GM18508 (cell line): ENCODE results near the gene PFDN4.

Experiments
- ATAC-seq: cut with Tn5 transposase; IDR thresholded peaks from one replicate; pipeline ENCODE4 v1.9.1; 2021; ENCODE audit warnings: moderate number of reproducible peaks; ENCODE audit not compliant: insufficient read depth, unreplicated experiment

The PFDN4 gene

GRCh38 chr20:54197621-54198604, 10.0 kb upstream of the PFDN4 start:
- ATAC-seq: no peak

DNA sequence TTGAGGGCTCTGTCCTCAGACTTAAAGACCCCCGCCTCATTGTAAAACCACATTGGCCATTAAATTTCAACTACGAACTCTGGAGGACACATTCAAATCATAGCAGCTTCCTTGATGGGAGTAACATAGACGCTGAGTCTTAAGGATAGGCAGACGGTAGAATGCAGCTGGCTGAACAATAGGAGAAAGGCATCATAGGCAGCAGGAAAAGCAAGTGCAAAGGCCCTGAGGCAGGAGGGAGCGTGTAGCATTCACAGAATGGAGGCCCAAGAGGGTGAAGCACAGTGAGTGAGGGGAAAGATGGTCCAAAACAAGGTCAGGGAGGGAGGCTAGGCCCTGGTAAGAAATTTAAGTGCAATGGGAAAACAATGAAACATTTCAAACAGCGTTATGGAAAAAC, 8.6 kb upstream of the PFDN4 start:
- ATAC-seq: no peak

- no peak for ATAC-seq
Measured at GRCh38 chr20:54199721-54200176, 8.1 kb upstream of the PFDN4 start.

DNA sequence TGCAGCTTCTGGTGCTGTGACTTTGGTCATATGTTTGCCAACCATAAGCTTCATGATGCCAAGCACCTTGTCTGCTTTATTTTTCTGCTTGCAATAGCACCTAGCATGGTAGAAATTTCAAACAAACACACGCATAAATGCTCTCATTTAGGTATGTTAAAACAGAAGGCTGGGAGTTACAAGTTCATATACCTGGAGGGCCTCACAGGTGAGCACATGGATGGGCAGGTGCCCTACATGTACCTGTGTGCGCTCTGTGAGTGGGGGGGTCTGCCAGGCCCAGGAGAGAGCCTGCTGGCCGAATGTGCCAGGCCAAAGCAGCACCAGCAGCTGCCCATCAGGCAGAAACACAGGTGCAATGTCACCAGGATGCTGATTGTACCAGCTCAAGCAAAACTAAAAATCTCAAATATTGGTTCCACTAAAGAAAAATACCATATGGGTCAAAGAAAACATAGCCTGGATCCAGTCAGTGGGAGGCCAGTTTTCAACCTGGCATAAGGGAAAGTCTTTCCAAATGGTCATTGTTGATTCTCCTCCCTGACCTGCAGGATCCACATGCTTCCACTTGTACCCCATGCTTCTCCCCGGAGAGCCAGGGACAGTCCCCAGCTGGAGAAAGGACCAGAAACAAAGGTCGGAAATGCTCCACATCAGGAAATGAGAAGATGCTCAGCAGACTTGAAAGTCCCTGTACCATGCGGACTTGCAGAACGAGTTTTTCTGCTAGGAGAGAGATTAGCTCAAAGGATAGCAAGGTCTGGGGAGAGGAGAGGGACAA, 7.2 kb upstream of the PFDN4 start:
- ATAC-seq: no peak

- no peak for ATAC-seq
Measured at GRCh38 chr20:54201268-54201846, 6.5 kb upstream of the PFDN4 start.

DNA sequence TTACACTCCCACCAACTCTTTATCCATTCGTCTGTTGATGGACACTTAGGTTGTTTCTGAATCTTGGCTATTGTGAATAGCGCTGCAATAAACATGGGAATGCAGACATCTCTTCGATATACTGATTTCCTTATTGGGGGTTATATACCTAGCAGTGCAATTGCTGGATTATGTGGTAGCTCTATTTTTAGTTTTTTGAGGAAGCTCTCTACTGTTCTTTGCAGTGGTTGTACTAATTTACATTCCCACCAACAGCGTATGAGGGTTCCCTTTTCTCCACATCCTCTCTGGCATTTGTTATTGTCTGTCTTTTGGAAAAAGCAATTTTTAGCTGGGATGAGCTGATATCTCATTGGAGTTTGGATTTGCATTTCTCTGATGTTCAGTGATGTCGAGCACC, 4.6 kb upstream of the PFDN4 start:
- no peak for ATAC-seq

GRCh38 chr20:54204063-54204462, 3.8 kb upstream of the PFDN4 start:
- ATAC-seq: no peak

DNA sequence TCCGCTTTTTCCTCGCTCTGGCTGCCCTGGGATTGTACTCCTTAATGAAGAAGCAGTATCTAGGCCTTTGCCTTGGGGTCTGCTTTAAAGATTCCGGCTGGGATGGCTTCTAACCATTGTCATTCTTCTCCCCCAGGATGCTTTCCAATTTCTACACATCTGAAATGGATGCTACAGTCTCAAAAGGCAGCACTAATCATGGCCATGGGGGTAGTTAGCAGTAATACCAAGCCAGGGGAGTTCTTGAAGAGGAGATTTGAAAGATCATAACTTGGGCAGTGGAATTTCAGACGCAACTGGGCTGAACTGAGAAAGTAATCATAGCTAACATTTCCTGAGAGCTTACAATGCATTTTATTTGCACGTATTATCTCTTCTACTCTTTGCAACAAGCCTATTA, 3.4 kb upstream of the PFDN4 start:
- no peak for ATAC-seq

GRCh38 chr20:54205450-54205849, 2.4 kb upstream of the PFDN4 start:
- no peak for ATAC-seq

- no peak for ATAC-seq
Measured at GRCh38 chr20:54207053-54207742, 689 bp upstream of the PFDN4 start.

DNA sequence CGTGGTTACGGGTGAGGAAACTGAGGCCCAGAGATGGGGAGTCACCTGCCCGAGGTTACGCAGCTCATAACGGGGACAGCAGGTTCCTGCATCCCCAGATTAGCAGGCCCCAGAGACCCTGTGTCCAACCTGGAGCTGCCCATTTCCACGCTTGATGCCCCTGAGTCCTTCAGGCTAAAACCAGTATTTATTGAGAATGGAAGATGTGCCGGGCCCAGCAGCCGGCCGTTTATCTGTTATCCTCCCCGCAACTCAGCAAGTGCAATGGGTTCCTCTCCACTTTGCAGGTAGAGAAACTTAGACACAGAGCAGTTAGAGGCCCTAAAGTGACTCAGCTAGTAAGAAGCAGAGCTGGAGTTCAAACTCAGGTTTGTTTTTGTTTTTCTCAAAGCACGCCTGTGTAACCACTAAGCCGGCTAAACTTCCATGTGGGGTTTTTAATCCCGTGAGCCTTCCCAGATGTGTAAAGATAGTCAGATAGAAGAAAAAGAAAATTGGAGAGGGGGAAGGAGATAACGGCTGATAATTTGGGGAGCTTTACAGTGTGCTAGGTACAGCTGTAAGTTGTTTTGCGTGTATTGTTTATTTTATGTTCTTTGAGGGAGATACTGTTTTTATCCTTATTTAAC, 775 bp downstream of the PFDN4 start:
- peak; percentile 3 for ATAC-seq

- ATAC-seq: no peak
Measured at GRCh38 chr20:54209216-54209813, 1.4 kb downstream of the PFDN4 start.

- no peak for ATAC-seq
Measured at GRCh38 chr20:54212226-54212625, 4.3 kb downstream of the PFDN4 start.

DNA sequence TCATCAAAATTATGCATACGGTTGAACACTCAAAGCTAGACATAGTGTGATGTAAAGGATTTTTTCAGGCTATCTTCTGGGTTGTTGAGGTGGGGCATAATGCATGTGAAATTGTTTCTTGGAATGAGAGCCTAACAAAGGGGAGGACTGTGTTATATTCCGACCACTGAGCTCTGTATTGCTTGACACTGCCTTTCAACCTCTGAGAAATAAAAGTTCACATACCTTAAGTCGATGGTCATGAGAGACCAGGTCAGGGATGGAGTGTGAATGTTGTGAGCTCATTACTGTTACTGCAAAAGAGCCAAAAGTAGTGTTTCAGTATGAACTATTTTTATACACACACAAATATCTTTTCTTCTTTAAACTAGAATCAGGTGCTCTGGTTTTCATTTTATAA, 5.0 kb downstream of the PFDN4 start:
- no peak for ATAC-seq

DNA sequence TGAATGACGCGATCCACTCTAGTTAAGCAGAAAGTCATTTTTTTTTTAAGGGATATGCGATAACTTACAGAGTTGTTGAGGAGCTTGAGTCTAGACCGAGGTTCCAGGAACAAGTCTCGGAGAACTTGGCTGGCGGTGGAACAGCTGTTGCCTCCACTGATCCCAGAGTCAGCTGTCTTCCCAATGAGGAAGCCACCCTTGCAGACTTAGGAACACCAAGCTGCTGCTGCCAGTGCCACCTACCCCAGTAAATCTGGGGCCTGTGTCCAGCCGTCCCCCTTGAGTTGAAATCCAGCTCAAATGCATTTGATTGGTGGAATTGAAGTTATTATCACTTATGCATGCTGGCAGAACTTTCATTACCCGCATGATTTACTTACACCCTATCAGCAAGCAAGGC, 6.7 kb downstream of the PFDN4 start:
- no peak for ATAC-seq

DNA sequence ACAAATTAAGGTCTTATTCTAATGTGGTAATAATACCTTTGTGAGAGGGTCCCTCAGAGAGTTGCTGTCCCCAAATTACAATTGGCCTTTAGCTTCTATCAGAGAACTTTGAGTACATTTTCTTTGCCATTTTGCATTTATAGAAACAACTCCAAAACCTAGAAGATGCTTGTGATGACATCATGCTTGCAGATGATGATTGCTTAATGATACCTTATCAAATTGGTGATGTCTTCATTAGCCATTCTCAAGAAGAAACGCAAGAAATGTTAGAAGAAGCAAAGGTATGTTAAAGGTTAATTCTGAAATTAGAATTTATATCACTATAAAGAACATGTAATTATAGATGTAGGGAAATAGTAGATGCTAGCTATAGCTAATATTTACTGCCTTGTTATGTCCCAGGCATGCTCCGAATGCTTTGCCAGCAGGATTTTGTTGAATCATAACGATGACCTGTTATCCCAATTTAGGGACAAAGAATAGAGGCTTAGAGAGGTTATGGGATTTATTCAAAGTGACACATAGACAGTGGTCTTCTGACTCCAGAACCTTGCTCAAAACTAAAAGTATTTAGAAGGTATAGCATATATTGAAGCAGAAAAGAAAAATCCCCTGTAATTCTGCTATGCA, 7.4 kb downstream of the PFDN4 start:
- no peak for ATAC-seq

DNA sequence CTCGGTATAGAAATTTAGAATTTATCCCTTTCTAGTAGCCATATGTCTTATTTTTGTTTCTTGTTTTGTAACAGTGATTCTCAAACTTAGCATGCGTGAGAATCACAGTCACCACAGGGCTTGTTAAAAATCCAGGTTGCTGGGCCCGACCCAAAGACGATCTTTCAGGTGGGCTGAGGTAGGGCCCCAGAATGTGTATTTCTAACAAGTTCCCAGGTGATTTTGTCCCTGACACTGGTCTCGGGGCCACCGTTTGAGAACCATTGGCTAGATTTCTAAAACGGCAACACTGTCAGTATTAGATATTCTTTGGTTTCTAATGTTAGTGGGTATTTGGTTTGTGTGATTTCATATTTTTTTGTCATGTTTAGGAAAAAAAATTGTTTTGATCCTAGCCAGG, 9.9 kb downstream of the PFDN4 start:
- ATAC-seq: no peak

DNA sequence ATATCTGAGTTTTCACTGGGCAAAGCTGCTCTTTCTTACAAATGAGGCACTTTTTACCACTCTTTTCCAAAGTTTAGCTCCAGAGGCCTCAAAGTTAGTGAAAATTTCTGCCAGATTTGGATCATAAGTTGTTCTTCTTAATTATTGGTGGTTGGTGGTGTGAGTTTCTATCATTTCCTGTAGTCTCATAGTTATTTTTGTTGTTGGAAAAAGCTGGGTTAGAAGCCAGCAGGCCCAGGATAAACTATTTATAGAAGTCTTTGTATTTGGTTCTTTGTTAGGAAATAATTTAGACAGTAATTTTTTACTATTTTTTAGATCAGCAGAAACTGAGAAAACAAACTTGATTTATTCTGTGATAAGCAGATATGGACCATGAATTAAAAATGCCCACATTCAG, 10.6 kb downstream of the PFDN4 start:
- no peak for ATAC-seq
